Measurements from ENCODE around the gene IKZF3.

DNA sequence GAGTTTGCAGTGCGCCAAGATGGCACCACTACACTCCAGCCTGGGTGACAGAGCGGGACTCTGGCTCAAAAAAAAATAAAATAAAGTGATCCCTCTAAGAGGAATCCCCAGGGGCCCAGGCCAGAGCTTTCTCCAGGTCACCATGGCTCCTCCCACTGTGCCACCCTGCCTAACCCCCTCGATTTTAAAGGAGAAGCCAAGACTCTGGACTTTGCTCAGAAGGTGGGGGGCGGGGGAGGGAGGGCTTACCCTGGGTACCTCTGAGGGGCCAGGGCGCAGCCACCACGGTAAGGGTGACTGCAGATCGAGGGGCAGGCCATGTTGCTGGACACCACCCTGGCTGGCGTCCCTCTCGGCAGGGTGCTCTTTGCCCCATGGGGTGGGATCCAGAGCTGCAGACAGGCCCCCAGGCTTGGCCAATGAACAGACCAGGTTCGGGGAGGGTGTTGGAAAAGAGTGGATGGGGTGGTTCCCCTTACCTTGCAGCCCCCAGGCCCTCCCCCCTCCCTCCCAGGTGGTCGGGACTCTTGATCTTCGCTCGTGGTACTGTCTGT lies 126.8 kb downstream of the IKZF3 start:
- TF ChIP-seq RAD51 (IDR thresholded peaks at IDR 0.05) = no peak
- TF ChIP-seq, protein P1, sequence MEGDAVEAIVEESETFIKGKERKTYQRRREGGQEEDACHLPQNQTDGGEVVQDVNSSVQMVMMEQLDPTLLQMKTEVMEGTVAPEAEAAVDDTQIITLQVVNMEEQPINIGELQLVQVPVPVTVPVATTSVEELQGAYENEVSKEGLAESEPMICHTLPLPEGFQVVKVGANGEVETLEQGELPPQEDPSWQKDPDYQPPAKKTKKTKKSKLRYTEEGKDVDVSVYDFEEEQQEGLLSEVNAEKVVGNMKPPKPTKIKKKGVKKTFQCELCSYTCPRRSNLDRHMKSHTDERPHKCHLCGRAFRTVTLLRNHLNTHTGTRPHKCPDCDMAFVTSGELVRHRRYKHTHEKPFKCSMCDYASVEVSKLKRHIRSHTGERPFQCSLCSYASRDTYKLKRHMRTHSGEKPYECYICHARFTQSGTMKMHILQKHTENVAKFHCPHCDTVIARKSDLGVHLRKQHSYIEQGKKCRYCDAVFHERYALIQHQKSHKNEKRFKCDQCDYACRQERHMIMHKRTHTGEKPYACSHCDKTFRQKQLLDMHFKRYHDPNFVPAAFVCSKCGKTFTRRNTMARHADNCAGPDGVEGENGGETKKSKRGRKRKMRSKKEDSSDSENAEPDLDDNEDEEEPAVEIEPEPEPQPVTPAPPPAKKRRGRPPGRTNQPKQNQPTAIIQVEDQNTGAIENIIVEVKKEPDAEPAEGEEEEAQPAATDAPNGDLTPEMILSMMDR (IDR thresholded peaks at IDR 0.05 in 2 of 3, conservative IDR thresholded peaks at IDR 0.05 in 1 of 3; ENCODE audit: control insufficient read depth in 2 of 3, extremely low read depth in 1 of 3, insufficient read depth in 1 of 3, low read depth in 3 of 3, low read length in 3 of 3) = no peak
- no peak for TF ChIP-seq ZSCAN29 (IDR thresholded peaks at IDR 0.05)
- TF ChIP-seq HDAC2 (IDR thresholded peaks at IDR 0.05) = no peak
- TF ChIP-seq, protein P2, sequence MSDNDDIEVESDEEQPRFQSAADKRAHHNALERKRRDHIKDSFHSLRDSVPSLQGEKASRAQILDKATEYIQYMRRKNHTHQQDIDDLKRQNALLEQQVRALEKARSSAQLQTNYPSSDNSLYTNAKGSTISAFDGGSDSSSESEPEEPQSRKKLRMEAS (IDR thresholded peaks at IDR 0.05; ENCODE audit: low read depth, low read length) = no peak
- no peak for TF ChIP-seq DPF2 (IDR thresholded peaks at IDR 0.05)
- no peak for TF ChIP-seq CHD4 (IDR thresholded peaks at IDR 0.05)
- TF ChIP-seq NR2C2 (IDR thresholded peaks at IDR 0.05; ENCODE audit: borderline replicate concordance, control insufficient read depth, insufficient read length, low read depth) = no peak
- TF ChIP-seq KDM1A (IDR thresholded peaks at IDR 0.05; ENCODE audit: borderline replicate concordance) = no peak
- TF ChIP-seq MYB (IDR thresholded peaks at IDR 0.05; ENCODE audit: borderline replicate concordance, low read depth, low read length) = no peak
- TF ChIP-seq NR2F1 (conservative IDR thresholded peaks at IDR 0.05) = no peak
- TF ChIP-seq EP300 (IDR thresholded peaks at IDR 0.05; ENCODE audit: borderline replicate concordance in 1 of 2, control insufficient read depth in 1 of 2, low read depth in 2 of 2, low read length in 2 of 2) = no peak
- TF ChIP-seq BHLHE40 (IDR thresholded peaks at IDR 0.05; ENCODE audit: borderline replicate concordance in 1 of 2, low read depth in 2 of 2, low read length in 1 of 2) = no peak
- no peak for TF ChIP-seq ZNF384 (IDR thresholded peaks at IDR 0.05; ENCODE audit: borderline replicate concordance, low read depth, low read length)
